Cardiac muscle cell (in vitro differentiated cells and primary cell): Measurements from ENCODE around the gene MAP3K5. TPM values are rescaled to one million over a fixed set of nuclear protein-coding genes. Genes with fewer than 3 reads are reported as not detected.

Source experiments
- DNase-seq, 2 donors: peaks; one replicate each; pipeline versions ENCODE4 v3.0.0 to v3.0.0-alpha.2; 2010 to 2017; ENCODE audit warnings: low read depth in 1 of 2, low spot score in 1 of 2
- H3K27ac ChIP-seq: fragments of 200-600 bp; sonication (generic); 2 replicates; pipeline ENCODE4 v1.5.1; 2016
- H3K27me3 ChIP-seq: fragments of 200-600 bp; sonication (generic); 2 replicates; pipeline ENCODE4 v1.6.0; 2016; ENCODE audit warnings: control low read depth
- H3K36me3 ChIP-seq: fragments of 200-600 bp; sonication (generic); 2 replicates; pipeline ENCODE4 v1.5.1; 2016; ENCODE audit warnings: control low read depth
- H3K4me1 ChIP-seq: fragments of 200-600 bp; sonication (generic); 2 replicates; pipeline ENCODE4 v1.8.1; 2017; ENCODE audit warnings: low read depth, mild to moderate bottlenecking, mixed run types
- H3K4me3 ChIP-seq: fragments of 200-600 bp; sonication (generic); 2 replicates; pipeline ENCODE4 v1.5.1; 2016; ENCODE audit warnings: mild to moderate bottlenecking
- H3K9me3 ChIP-seq: fragments of 200-600 bp; sonication (generic); 2 replicates; pipeline ENCODE4 v1.5.1; 2017; ENCODE audit warnings: low read depth, mild to moderate bottlenecking, control low read depth
- CTCF ChIP-seq: IDR thresholded peaks from 2 replicates; pipeline ENCODE4 v1.5.1; 2012; ENCODE audit warnings: low read depth, mild to moderate bottlenecking, low read length
- polyA plus RNA-seq: library from polyadenylated mRNA; unstranded; fragments of >200 nt; fragmentation: Nextera tagmentation; extraction: Ambion mirVana; gene quantifications from 2 replicates; pipeline ENCODE4 v1.2.1, GENCODE V29; 2016
- total RNA-seq: library from RNA; depleted of rRNA; stranded (reverse); fragments of >200 nt; gene quantifications from 2 replicates; pipeline ENCODE4 v1.2.3, GENCODE V29; 2016

MAP3K5 gene
- total and polyA plus RNA-seq, 2 experiments from 2014 or later: 2.8 to 3.0 TPM

- no peak overlapping the region for H3K27ac ChIP-seq
- H3K36me3 ChIP-seq: no peaks in the 10 kb centered on the region
- no peak for TF ChIP-seq CTCF
- no peaks in the 10 kb centered on the region for H3K9me3 ChIP-seq
- DNase-seq: no peak
- H3K4me3 ChIP-seq: no peak overlapping the region
- no peaks in the 10 kb centered on the region for H3K4me1 ChIP-seq
- peaks cover 23% of the 10 kb centered on the region for H3K27me3 ChIP-seq
Observed at GRCh38 chr6:136547871-136548270, 244.4 kb downstream of the MAP3K5 start.

- no peak overlapping the region for H3K27ac ChIP-seq
- H3K36me3 ChIP-seq: no peaks in the 10 kb centered on the region
- peaks cover 22% of the 10 kb centered on the region for H3K27me3 ChIP-seq
- TF ChIP-seq CTCF: peak; percentile 63
- DNase-seq: peak; percentile 15 to 60
- no peaks in the 10 kb centered on the region for H3K9me3 ChIP-seq
- no peak overlapping the region for H3K4me3 ChIP-seq
- H3K4me1 ChIP-seq: no peaks in the 10 kb centered on the region
Observed at GRCh38 chr6:136547336-136547735, 244.9 kb downstream of the MAP3K5 start.

GRCh38 chr6:136546331-136546730 is 245.9 kb downstream of the MAP3K5 start:
- H3K27me3 ChIP-seq: peaks cover 20% of the 10 kb centered on the region
- H3K4me1 ChIP-seq: no peaks in the 10 kb centered on the region
- TF ChIP-seq CTCF: no peak
- no peak overlapping the region for H3K4me3 ChIP-seq
- H3K9me3 ChIP-seq: no peaks in the 10 kb centered on the region
- H3K27ac ChIP-seq: no peak overlapping the region
- H3K36me3 ChIP-seq: no peaks in the 10 kb centered on the region
- no peak for DNase-seq

- Histone ChIP-seq H3K27me3 (peaks cover 11% of the 10 kb centered on the region), H3K9me3 (no peaks in the 10 kb centered on the region), H3K27ac (no peak overlapping the region), H3K36me3 (no peaks in the 10 kb centered on the region), H3K4me1 (peaks cover 10% of the 10 kb centered on the region), H3K4me3 (no peak overlapping the region)
- DNase-seq: no peak
- no peak for TF ChIP-seq CTCF
Observed at GRCh38 chr6:136544326-136544725, 248.0 kb downstream of the MAP3K5 start.

GRCh38 chr6:136541395-136541794 is 250.9 kb downstream of the MAP3K5 start:
- no peaks in the 10 kb centered on the region for H3K27me3 ChIP-seq
- no peak overlapping the region for H3K4me3 ChIP-seq
- DNase-seq: no peak
- H3K27ac ChIP-seq: no peak overlapping the region
- H3K9me3 ChIP-seq: no peaks in the 10 kb centered on the region
- H3K4me1 ChIP-seq: peaks cover 10% of the 10 kb centered on the region
- TF ChIP-seq CTCF: no peak
- H3K36me3 ChIP-seq: no peaks in the 10 kb centered on the region
